Immature natural killer cell (primary cell): ENCODE results near the gene KCTD13. TPM values are rescaled to one million over a fixed set of nuclear protein-coding genes. Genes with fewer than 3 reads are reported as not detected.
"Not testable (repeated sequence)": the region's sequence is repeated elsewhere in the genome, so short reads cannot be mapped to it uniquely, and the experiment has no call there.

ENCODE experiments used
- DNase-seq, 3 donors: peaks; one replicate each; pipeline ENCODE4 v3.0.0; 2022; ENCODE audit warnings: mixed read lengths in 1 of 3
- H3K27ac Mint-ChIP-seq, 6 donors: one replicate each; pipeline ENCODE4 v1.8.0; 2020; ENCODE audit warnings: mixed read lengths in 6 of 6, mild to moderate bottlenecking in 5 of 6, inconsistent platforms in 4 of 6, moderate library complexity in 3 of 6
- H3K27me3 Mint-ChIP-seq, 3 donors: one replicate each; pipeline ENCODE4 v1.8.0; 2020 to 2021; ENCODE audit warnings: low read depth in 3 of 3, mild to moderate bottlenecking in 3 of 3, mixed read lengths in 3 of 3, moderate library complexity in 3 of 3, inconsistent platforms in 1 of 3
- H3K36me3 Mint-ChIP-seq, 3 donors: one replicate each; pipeline ENCODE4 v1.8.0; 2020; ENCODE audit warnings: mixed read lengths in 3 of 3, inconsistent platforms in 2 of 3, mild to moderate bottlenecking in 2 of 3
- H3K4me1 Mint-ChIP-seq, 2 donors: one replicate each; pipeline ENCODE4 v1.8.0; 2020; ENCODE audit warnings: inconsistent platforms in 2 of 2, mild to moderate bottlenecking in 2 of 2, mixed read lengths in 2 of 2, moderate library complexity in 1 of 2
- H3K4me3 Mint-ChIP-seq, 5 donors: one replicate each; pipeline ENCODE4 v1.8.0; 2020; ENCODE audit warnings: mild to moderate bottlenecking in 5 of 5, mixed read lengths in 5 of 5, inconsistent platforms in 3 of 5, moderate library complexity in 3 of 5
- H3K9me3 Mint-ChIP-seq, 6 donors: one replicate each; pipeline ENCODE4 v1.8.0; 2020; ENCODE audit warnings: mild to moderate bottlenecking in 6 of 6, mixed read lengths in 6 of 6, inconsistent platforms in 4 of 6, moderate library complexity in 3 of 6
- polyA plus RNA-seq, 3 donors: library from polyadenylated mRNA; unstranded; fragments of 300-500 nt; fragmentation: Illumina TruSeq; gene quantifications; one replicate each; pipeline ENCODE4 v1.2.3, GENCODE V29; 2021

Gene KCTD13
- polyA plus RNA-seq, 3 donors from 2014 or later, result 3.5 to 13.8 (median 9.2) TPM

DNA sequence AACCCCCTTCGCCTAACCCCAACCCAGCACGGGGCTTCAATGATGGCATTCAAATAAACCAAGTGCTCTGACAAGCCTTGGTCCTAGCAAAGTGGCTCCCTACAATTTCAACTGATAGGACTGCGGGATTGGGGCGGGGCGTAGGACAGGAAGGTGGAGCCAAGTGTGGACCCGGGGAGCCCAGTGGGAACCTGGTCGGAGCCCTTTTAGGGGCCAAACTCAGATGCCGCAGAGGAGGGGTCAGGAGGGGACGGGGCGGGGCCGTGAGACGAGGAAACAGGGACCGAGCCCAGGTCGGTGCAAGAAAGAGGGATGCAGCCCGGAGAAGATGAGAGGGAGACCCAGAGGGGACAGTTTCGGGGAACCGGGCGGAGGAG, 49.8 kb downstream of the KCTD13 start:
- Mint-ChIP-seq H3K4me3 (peak overlapping the region; percentile 54 to 75 (median 68)), H3K4me1 (peaks cover 22% of the 10 kb centered on the region in 2 donors), H3K27me3 (peaks cover 6 to 16% (median 16%) of the 10 kb centered on the region in 3 donors), H3K27ac (no peak overlapping the region), H3K36me3 (no peaks in the 10 kb centered on the region), H3K9me3 (no peaks in the 10 kb centered on the region)
- no peak for DNase-seq

DNA sequence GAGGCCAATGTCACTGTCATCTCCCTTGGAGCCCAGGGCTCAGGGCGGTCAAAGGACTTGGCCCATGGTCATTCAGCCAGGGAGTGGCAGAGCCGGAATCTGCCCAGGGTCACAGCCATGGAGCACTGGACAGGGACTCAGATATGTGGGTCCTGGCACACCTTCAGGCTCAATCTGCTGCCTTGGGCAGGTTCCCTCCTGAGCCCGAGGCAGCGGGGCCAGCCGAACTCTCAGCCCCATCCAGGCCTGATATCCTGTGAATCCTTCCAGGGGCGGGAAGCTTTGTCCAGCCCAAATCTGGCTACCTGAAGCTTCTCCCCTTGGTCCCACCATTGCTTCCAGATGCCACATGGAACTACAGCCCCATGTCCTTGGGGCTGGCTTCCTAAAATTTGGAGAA, 50.8 kb downstream of the KCTD13 start:
- peak overlapping the region in 1 of 5 donors; percentile 21 for H3K4me3 Mint-ChIP-seq
- no peak for DNase-seq
- H3K4me1 Mint-ChIP-seq, result peaks cover 22% of the 10 kb centered on the region in 2 donors
- H3K36me3 Mint-ChIP-seq, result no peaks in the 10 kb centered on the region
- no peaks in the 10 kb centered on the region for H3K9me3 Mint-ChIP-seq
- H3K27ac Mint-ChIP-seq, result no peak overlapping the region
- H3K27me3 Mint-ChIP-seq, result peaks cover 4 to 16% (median 16%) of the 10 kb centered on the region in 3 donors

DNA sequence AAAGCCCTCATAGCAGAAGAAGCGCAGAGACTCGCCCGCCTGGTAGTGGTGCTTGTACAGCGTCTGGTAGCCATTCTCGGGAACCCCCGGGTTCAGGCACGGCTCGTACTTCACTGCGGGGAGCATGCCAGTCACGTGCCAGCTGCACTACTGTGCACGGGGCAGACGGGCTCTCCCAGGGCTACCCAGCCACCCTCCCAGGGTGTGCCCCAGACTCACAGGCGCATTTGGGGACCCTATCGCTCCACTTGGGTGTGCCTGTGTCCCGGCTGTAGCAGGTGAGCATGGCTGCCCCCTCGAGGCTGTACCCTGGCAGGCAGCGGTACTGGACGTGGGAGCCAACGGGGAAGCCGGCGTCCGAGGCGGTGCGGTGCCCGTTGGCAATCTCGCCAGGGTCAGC, 52.7 kb downstream of the KCTD13 start:
- Mint-ChIP-seq H3K27ac (no peak overlapping the region), H3K4me1 (peaks cover 22% of the 10 kb centered on the region in 2 donors), H3K36me3 (no peaks in the 10 kb centered on the region), H3K27me3 (peaks cover 4 to 14% (median 10%) of the 10 kb centered on the region in 3 donors), H3K9me3 (no peaks in the 10 kb centered on the region), H3K4me3 (no peak overlapping the region)
- DNase-seq, result no peak

DNA sequence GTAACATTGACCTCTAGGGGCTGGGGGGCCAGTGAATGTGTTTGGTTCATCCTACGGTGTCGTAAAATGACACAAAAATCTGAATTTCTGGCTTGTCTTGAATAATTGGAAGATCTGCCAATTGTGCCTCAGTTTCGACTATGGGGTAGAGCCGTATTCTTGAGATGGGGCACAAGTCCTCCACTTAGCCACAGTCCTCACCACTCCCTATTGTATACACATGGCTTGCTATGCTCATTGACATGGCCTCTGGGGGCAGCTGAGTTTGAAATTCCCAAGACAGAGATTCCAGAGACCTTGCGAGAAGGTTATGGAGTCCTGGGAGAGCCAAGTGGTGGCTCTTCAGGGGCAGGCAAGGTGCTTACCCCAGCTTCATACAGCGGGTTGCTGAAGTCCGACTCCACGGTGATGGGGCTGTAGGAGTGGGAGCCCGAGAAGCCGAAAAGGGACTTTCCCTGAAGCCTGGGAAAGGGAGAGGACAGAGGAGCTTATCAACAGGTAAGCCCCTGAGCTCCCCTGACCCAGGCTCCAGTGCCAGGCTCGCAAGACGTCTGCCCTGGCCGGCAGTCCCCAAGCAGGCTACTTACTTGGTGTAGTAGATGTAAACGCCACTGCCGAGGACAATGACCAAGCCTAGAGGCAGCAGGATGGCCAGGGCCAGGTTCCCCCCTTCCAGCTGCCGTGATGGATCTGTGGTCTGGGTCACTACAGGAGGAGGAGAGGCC, 54.0 kb downstream of the KCTD13 start:
- no peaks in the 10 kb centered on the region for H3K9me3 Mint-ChIP-seq
- no peak overlapping the region for H3K4me3 Mint-ChIP-seq
- peaks cover 12 to 13% of the 10 kb centered on the region in 2 donors for H3K4me1 Mint-ChIP-seq
- H3K27ac Mint-ChIP-seq, result no peak overlapping the region
- DNase-seq, result no peak
- H3K27me3 Mint-ChIP-seq, result peaks cover 0 to 8% (median 7%) of the 10 kb centered on the region in 3 donors
- no peaks in the 10 kb centered on the region for H3K36me3 Mint-ChIP-seq

DNA sequence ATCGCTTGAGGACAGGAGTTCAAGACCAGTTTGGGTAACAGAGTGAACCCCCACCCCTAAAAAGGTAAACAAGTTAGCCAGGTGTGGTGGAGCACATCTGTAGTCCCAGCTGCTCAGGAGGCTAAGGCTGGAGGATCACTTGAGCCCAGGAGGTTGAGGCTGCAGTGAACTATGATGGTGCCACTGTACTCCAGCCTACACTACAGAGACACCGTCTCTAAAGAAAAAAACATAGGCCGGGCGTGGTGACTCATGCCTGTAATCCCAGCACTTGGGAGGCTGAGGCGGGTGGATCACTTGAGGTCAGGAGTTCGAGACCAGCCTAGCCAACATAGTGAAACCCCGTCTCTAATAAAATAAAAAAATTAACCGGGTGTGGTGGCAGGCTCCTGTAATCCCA, 57.0 kb downstream of the KCTD13 start:
- H3K27me3 Mint-ChIP-seq, H3K4me3 Mint-ChIP-seq, DNase-seq, H3K27ac Mint-ChIP-seq, H3K4me1 Mint-ChIP-seq, H3K9me3 Mint-ChIP-seq, H3K36me3 Mint-ChIP-seq: not testable (repeated sequence)

DNA sequence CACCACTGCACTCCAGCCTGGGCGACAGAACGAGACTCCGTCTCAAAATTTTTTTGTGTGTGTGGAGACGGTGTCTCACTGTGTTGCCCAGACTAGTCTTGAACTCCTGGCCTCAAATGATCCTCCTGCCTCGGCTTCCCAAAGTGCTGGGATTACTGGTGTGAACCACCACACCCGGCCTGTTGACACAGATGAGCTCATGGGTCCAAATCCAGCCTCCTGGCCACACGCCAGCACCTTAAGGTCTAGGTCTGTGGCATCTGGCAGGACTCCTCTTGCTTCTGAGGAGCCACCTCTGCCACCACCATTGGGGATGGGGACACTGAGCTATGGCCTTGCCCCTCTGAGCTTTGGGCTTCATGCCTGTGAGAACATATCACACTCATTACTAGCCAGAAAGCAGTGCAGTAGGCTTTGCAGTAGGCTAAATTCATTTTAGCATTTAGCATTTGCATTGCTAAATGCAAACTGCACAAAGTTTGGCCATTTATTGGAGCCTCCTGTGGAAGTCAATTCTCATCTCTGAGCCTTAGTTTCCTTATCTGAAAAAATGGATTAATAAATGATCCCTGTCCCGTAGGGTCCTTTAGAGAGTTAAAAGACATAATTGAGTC, 57.5 kb downstream of the KCTD13 start:
- no peaks in the 10 kb centered on the region for H3K9me3 Mint-ChIP-seq
- no peak overlapping the region for H3K27ac Mint-ChIP-seq
- no peak for DNase-seq
- H3K36me3 Mint-ChIP-seq, result no peaks in the 10 kb centered on the region
- H3K4me1 Mint-ChIP-seq, result peaks cover 1 to 2% of the 10 kb centered on the region in 2 donors
- peaks cover 0 to 4% (median 2%) of the 10 kb centered on the region in 3 donors for H3K27me3 Mint-ChIP-seq
- no peak overlapping the region for H3K4me3 Mint-ChIP-seq

DNA sequence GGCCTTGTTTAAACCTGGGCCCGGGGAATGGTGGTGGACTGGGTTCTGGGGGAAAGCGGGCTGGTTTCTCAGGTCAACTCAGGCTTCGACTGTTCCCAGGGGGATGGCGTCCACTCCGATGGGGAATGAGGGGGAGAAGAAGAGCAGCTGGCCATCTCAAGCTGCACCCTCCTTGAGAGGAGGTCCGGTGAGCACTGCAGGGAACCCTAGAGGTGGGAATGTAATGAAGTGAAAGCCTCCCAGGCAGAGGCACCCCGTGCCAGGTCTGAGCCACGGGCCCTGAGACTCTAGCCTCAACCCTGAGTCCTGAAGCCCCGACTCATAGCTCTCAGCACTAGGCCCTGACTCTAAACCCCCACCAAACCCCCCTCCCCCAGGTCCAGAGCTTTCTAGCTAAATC, 61.8 kb downstream of the KCTD13 start:
- no peak for DNase-seq
- peak overlapping the region in 1 of 6 donors; percentile 49 for H3K27ac Mint-ChIP-seq
- no peak overlapping the region for H3K4me3 Mint-ChIP-seq

DNA sequence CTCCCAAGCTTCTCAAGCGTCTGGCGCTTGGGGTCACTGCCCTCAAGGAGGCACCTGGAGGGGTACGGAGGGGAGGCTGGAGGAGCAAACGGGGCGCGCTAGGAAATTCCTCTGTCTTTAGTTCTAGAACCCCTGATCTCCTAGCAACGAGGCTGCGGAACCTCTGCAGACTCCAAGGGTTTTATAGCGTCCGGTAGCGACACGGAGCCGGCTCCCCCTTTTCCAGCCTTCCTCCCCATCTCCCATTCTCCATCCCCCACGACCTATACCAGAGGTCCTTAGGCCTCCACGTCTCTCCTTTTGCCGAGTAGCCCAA, 62.4 kb downstream of the KCTD13 start:
- H3K4me3 Mint-ChIP-seq, result peak overlapping the region; percentile 88 to 97 (median 96)

More for the DNA sequence above, 61.8 kb downstream of the KCTD13 start:
- Mint-ChIP-seq H3K27me3 (peaks cover 0 to 5% (median 2%) of the 10 kb centered on the region in 3 donors), H3K9me3 (no peaks in the 10 kb centered on the region), H3K4me1 (peaks cover 24 to 26% of the 10 kb centered on the region in 2 donors), H3K36me3 (peaks cover 0 to 6% (median 3%) of the 10 kb centered on the region in 3 donors)

DNA sequence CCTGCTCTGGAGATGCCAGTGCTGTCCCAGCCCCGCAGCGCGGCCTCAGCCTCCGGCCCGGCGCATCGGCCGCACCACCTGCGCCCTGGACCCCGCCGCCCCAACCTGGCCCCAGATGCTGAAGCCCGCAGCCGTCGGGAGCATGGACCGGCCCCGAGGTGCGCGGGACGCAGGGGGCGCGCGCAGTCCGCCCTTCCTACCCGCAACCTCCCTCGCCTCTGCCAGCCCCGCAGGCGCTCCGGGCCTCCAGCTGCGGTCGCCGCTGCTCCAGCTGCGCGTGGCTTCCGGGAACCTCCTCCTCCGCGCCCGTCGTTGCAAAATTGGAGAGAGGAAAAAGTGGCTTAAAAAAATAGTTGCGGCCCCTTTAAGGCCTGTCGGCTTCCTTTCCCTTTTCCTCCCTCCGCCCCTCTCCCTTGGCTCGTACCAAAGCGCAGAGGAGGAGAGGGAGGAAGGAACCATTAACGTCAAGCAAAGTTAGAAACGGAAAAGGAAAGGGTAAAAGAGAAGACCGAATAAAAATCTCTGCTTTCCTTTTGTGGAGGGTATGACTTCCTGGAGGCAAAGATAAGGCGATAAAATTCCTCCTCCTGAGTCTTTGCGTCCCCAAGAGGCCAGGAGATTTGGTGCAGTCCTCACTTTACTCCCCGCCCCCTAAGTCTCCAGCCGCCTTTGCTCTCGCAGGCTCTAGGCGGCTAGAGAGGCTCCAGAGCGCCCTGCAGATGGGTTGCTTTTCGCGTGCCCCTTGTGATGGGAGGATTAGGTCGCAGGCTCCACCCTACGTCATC, 63.0 kb downstream of the KCTD13 start, which contains the start of gene CDIPT:
Gene CDIPT (minus strand): TSS at position 343 of the 785 bp plus-strand sequence. CDS start 369 bp downstream, outside the sequence.
- Mint-ChIP-seq H3K4me3 (peak within 1 kb of the TSS; percentile 93 to 97 (median 96)), H3K4me1 (peaks cover 24 to 26% of the 10 kb centered on the region in 2 donors), H3K27me3 (peaks cover 0 to 5% (median 2%) of the 10 kb centered on the region in 3 donors), H3K36me3 (peaks cover 4 to 10% (median 7%) of the 10 kb centered on the region in 3 donors), H3K9me3 (no peaks in the 10 kb centered on the region), H3K27ac (peak within 1 kb of the TSS; percentile 95 to 99 (median 99))
- peak; percentile 94 to 95 (median 95) for DNase-seq

More for the DNA sequence above, 62.4 kb downstream of the KCTD13 start:
- Mint-ChIP-seq H3K9me3 (no peaks in the 10 kb centered on the region), H3K36me3 (peaks cover 0 to 6% (median 3%) of the 10 kb centered on the region in 3 donors), H3K27me3 (peaks cover 0 to 5% (median 2%) of the 10 kb centered on the region in 3 donors), H3K4me1 (peaks cover 24 to 26% of the 10 kb centered on the region in 2 donors), H3K27ac (peak overlapping the region; percentile 95 to 99 (median 99))
- no peak for DNase-seq

DNA sequence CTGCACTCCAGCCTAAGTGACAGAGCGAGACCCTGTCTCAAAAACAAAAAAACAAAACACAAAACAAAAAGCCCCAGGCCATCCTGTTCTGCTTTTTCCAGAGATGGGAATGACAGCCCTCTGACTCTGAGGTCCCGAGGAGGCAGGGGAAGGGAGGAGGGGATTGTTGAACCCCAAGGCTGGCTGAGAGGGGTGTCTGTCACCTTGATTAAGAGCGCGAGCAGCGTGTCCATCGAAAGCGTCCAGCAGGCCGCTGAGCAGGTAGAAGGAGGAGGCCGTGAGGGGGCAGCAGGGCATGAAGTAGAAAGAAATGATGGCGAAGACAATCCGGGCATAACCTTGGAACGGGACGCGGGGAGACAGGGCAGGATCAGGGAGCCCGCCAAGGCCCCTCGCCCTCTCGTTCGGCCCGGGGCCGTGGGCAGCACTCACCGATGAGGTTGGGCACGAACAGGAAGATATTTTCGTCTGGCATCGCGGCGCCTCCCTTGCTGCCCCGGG, 63.6 kb downstream of the KCTD13 start:
- Mint-ChIP-seq H3K27me3 (peaks cover 0 to 5% (median 2%) of the 10 kb centered on the region in 3 donors), H3K36me3 (peaks cover 4 to 10% (median 7%) of the 10 kb centered on the region in 3 donors), H3K9me3 (no peaks in the 10 kb centered on the region), H3K4me1 (peaks cover 24 to 26% of the 10 kb centered on the region in 2 donors), H3K27ac (peak overlapping the region; percentile 91 to 99 (median 94)), H3K4me3 (peak overlapping the region; percentile 93 to 97 (median 96))
- no peak for DNase-seq

DNA sequence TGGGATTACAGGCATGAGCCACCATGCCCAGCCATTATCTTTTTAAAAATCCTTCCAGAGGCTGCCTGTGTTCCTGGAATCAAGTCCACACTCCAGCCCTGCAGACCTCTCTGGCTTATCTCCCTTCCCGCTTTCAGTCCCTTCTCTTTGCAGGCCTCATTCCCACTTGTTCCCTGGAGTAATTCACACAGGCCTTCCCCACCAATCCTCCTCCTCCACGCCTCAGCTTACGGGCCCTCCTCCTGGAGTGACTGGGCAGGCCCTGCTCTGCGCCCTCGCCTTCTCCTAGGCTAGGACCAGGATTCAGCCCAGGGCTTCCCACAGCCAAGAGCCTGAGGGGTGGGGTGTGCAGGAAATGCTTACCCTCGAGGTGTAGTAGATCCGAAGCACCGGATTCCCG, 65.8 kb downstream of the KCTD13 start:
- Mint-ChIP-seq H3K27me3 (peaks cover 0 to 5% (median 0%) of the 10 kb centered on the region in 3 donors), H3K36me3 (peaks cover 4 to 10% (median 7%) of the 10 kb centered on the region in 3 donors), H3K27ac (no peak overlapping the region), H3K4me3 (peak overlapping the region in 4 of 5 donors; percentile 5 to 96 (median 62)), H3K4me1 (peaks cover 24 to 26% of the 10 kb centered on the region in 2 donors), H3K9me3 (no peaks in the 10 kb centered on the region)
- DNase-seq, result no peak

DNA sequence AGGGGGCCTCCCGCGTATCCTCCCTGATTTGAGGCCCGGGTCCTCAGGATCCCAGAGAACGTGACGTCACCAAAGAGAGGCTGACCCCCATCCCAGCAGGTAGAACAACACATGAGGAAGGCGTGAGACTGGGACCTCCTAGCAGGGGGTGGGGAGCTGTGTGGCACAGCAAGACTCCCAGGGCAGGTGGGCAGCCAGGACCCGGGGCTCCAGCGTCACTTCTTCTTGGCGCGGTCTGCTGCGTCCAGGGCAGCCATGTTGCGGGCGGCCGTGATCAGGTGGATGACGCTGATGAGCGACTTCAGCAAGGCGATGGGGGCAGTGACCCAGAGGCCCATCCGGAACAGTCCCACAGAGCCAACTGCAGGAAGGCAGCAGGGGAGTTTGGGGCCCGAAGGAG, 67.1 kb downstream of the KCTD13 start:
- Mint-ChIP-seq H3K27me3 (peaks cover 0 to 1% (median 0%) of the 10 kb centered on the region in 3 donors), H3K4me3 (no peak overlapping the region), H3K4me1 (peaks cover 24 to 26% of the 10 kb centered on the region in 2 donors), H3K9me3 (no peaks in the 10 kb centered on the region), H3K36me3 (peaks cover 4 to 10% (median 7%) of the 10 kb centered on the region in 3 donors), H3K27ac (no peak overlapping the region)
- no peak for DNase-seq

DNA sequence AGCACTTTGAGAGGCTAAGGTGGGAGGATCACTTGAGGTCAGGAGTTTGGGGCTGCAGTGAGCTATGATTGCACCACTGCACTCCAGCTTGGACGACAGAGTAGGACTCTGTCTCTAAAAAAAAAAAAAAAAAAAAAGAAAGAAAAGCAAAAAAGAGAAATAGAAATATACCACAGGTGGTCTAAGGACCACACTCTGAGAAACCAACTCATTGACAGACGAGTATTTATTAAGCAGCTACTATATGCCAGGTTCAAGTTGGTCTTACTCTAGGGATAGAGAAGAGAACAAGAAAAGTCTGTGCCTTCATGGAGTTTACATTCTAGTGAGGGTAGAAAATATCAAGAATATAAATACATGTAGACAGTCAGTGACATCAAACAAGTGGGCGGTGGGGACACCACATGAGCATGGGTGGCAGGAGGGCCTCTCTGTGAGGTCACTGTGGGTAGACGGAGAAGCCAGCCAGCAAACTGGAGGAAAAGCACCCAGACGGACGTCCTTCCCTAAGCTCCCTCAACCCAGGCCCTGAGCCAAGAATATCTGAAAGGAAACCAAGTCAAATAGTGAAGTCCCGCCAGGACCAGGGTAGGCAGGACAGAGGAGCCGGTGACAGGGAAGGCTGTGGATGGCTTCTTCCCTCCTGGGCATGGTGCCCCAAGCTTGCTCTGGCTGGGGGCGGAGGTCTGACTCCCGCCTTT, 67.7 kb downstream of the KCTD13 start:
- Mint-ChIP-seq H3K36me3 (peaks cover 4 to 10% (median 7%) of the 10 kb centered on the region in 3 donors), H3K9me3 (no peaks in the 10 kb centered on the region), H3K27ac (no peak overlapping the region), H3K27me3 (peaks cover 0 to 1% (median 0%) of the 10 kb centered on the region in 3 donors), H3K4me1 (peaks cover 22% of the 10 kb centered on the region in 2 donors), H3K4me3 (no peak overlapping the region)
- DNase-seq, result no peak
